Gastrocnemius medialis (tissue), 4 donors: ENCODE results near the gene HSD3B2. TPM values are rescaled to one million over a fixed set of nuclear protein-coding genes. Genes with fewer than 3 reads are reported as not detected.

ENCODE experiments used
- ATAC-seq, 2 donors: fragments of 150-250 bp; one replicate each; pipeline ENCODE4 v1.9.1; 2016
- DNase-seq, 2 donors: peaks; one replicate each; pipeline ENCODE4 v3.0.0-alpha.2; 2019
- H3K27ac ChIP-seq, 4 donors: fragments of 200-600 bp; sonication (generic); 1 replicate in 1 of 4; 2 replicates in 3 of 4; pipeline ENCODE4 v1.5.1; 2016 to 2018; ENCODE audit warnings: mild to moderate bottlenecking in 2 of 4, moderate library complexity in 1 of 4
- H3K27me3 ChIP-seq, 3 donors: fragments of 200-600 bp; sonication (generic) in 2 of 3; 1 replicate in 1 of 3; 2 replicates in 2 of 3; pipeline versions ENCODE4 v1.5.1 to v1.6.0; 2016 to 2019; ENCODE audit warnings: mild to moderate bottlenecking in 1 of 3, moderate library complexity in 1 of 3
- H3K36me3 ChIP-seq, 2 donors: fragments of 200-600 bp; sonication (generic) in 1 of 2; one replicate each; pipeline ENCODE4 v1.5.1; 2017 to 2018
- H3K4me1 ChIP-seq, 2 donors: fragments of 200-600 bp; sonication (generic) in 1 of 2; one replicate each; pipeline ENCODE4 v1.5.1; 2016 to 2017; ENCODE audit warnings: mild to moderate bottlenecking in 2 of 2
- H3K4me3 ChIP-seq, 4 donors: fragments of 200-600 bp; sonication (generic) in 3 of 4; 1 replicate in 1 of 4; 2 replicates in 3 of 4; pipeline ENCODE4 v1.5.1; 2016 to 2019; ENCODE audit warnings: mild to moderate bottlenecking in 2 of 4
- H3K9me3 ChIP-seq, 3 donors: fragments of 200-600 bp; sonication (generic) in 2 of 3; 1 replicate in 1 of 3; 2 replicates in 2 of 3; pipeline ENCODE4 v1.5.1; 2016 to 2019
- CTCF ChIP-seq, 5 experiments: fragments of 450-650 bp in 3 of 5; fragments of 200-600 bp in 2 of 5; sonication (generic) in 2 of 5; IDR thresholded peaks in 4 of 5; conservative IDR thresholded peaks in 1 of 5; 1 replicate in 4 of 5; 2 replicates in 1 of 5; pipeline ENCODE4 v1.5.1; 2016 to 2019; ENCODE audit warnings: antibody characterized with exemption in 5 of 5, mild to moderate bottlenecking in 3 of 5, moderate library complexity in 3 of 5
- POLR2A ChIP-seq, 2 donors: fragments of 450-650 bp; IDR thresholded peaks; one replicate each; pipeline ENCODE4 v1.6.1; 2017; ENCODE audit warnings: antibody characterized with exemption in 2 of 2, mild to moderate bottlenecking in 2 of 2, moderate library complexity in 2 of 2
- in situ Hi-C, 4 donors: fragments of 200-750 bp; cut with MboI; loops; one replicate each; pipeline versions ENCODE4 v1.15.0 to v1.8.0; 2017; ENCODE audit warnings: low sequenced_read_pairs in 4 of 4
- intact Hi-C: fragments of 100-400 bp; cut with DNase I; formaldehyde crosslinking; loops from one replicate; pipeline ENCODE4 v1.15.1; 2023; ENCODE audit warnings: low total_unique reads
- total RNA-seq, 4 donors: library from RNA; depleted of rRNA; stranded (reverse); fragments of >200 nt; gene quantifications; one replicate each; pipeline versions ENCODE4 v1.1.0 to v1.2.3, GENCODE V29; 2016

The HSD3B2 gene
- total RNA-seq, 4 donors from 2014 or later: 0.66 TPM; not detected in 3

GRCh38 chr1:119471566-119471965 is 56.6 kb downstream of the HSD3B2 start:
- Histone ChIP-seq H3K27ac (no peak overlapping the region), H3K36me3 (no peaks in the 10 kb centered on the region), H3K9me3 (no peaks in the 10 kb centered on the region), H3K4me3 (no peak overlapping the region), H3K27me3 (no peaks in the 10 kb centered on the region), H3K4me1 (no peaks in the 10 kb centered on the region)
- intact Hi-C loops (no loop called here), in situ Hi-C loops (no loop called here)
- DNase-seq (no peak), ATAC-seq (no peak)
- TF ChIP-seq CTCF (IDR thresholded peaks at IDR 0.05 in 4 of 5, conservative IDR thresholded peaks at IDR 0.05 in 1 of 5) (no peak), POLR2A (IDR thresholded peaks at IDR 0.05) (no peak)

- H3K27me3 ChIP-seq: no peaks in the 10 kb centered on the region
- DNase-seq (no peak), ATAC-seq (no peak)
- H3K4me1 ChIP-seq: no peaks in the 10 kb centered on the region
- in situ Hi-C loops: no loop called here
- intact Hi-C loops: no loop called here
- H3K9me3 ChIP-seq: no peaks in the 10 kb centered on the region
- TF ChIP-seq POLR2A (IDR thresholded peaks at IDR 0.05) (no peak), CTCF (IDR thresholded peaks at IDR 0.05 in 4 of 5, conservative IDR thresholded peaks at IDR 0.05 in 1 of 5) (no peak)
- H3K27ac ChIP-seq: no peak overlapping the region
- H3K36me3 ChIP-seq: no peaks in the 10 kb centered on the region
- H3K4me3 ChIP-seq: no peak overlapping the region
Measured at GRCh38 chr1:119472080-119472818, 57.3 kb downstream of the HSD3B2 start.

Other genes with a start within 250 kb of the HSD3B2 start
- gene HAO2, start 46.4 kb upstream of the HSD3B2 start, total RNA-seq: under 1 TPM in 1 of 4 donors, not detected in 3; 0.18 TPM
- gene HSD3B1, start 92.1 kb downstream of the HSD3B2 start, total RNA-seq: not detected
- 1 to 10 TPM; 1.4 to 3.1 (median 2.9) TPM for gene ZNF697, start 233.1 kb downstream of the HSD3B2 start, total RNA-seq